Measurements from ENCODE around the gene EEPD1. TPM values are rescaled to one million over a fixed set of nuclear protein-coding genes. Genes with fewer than 3 reads are reported as not detected.

Gene EEPD1
- total RNA-seq, 1 experiment from 2014 or later, result 5.0 TPM

- H3K79me2 ChIP-seq (ENCODE audit: insufficient read depth, low read length), result no peaks in the 10 kb centered on the region
- H3K27ac ChIP-seq (ENCODE audit: insufficient read length, low read depth, low read length), result no peak overlapping the region
- H3K23me2 ChIP-seq (ENCODE audit: insufficient read length, low read depth, low read length, poor library complexity, severe bottlenecking), result no peaks in the 10 kb centered on the region
- no peaks in the 10 kb centered on the region for H3K4me1 Mint-ChIP-seq
- no peak overlapping the region for H4K8ac ChIP-seq (replicated peaks; ENCODE audit: insufficient read length, low read depth, low read length)
- no peak overlapping the region for H2BK15ac ChIP-seq (ENCODE audit: low read depth, low read length)
- no peaks in the 10 kb centered on the region for H3K79me1 ChIP-seq (ENCODE audit: insufficient read depth, low read depth, low read length, poor library complexity, severe bottlenecking)
- no peaks in the 10 kb centered on the region; a peak in 1 of 5 replicates for H3K9me3 Mint-ChIP-seq
- no peak overlapping the region for H3T11ph ChIP-seq (ENCODE audit: low read length)
- no peaks in the 10 kb centered on the region for H4K20me1 ChIP-seq (ENCODE audit: control insufficient read depth, insufficient read depth, insufficient read length)
- no peak overlapping the region; a peak in 1 of 7 replicates for H3K27ac Mint-ChIP-seq
- H3K14ac ChIP-seq (ENCODE audit: insufficient read depth, low read length), result no peak overlapping the region
- no peak overlapping the region for H3K4me2 ChIP-seq (ENCODE audit: insufficient read depth, insufficient read length, low read length)
- H3K23ac ChIP-seq (ENCODE audit: insufficient read length, low read depth, low read length), result no peak overlapping the region
- H3K9me3 ChIP-seq (ENCODE audit: control insufficient read depth, low read depth, low read length), result no peaks in the 10 kb centered on the region
- H3K27me3 ChIP-seq (ENCODE audit: insufficient read depth, low read length), result no peaks in the 10 kb centered on the region
- no peak overlapping the region for H4K91ac ChIP-seq (ENCODE audit: insufficient read length, low read depth, low read length)
- H2BK120ac ChIP-seq (ENCODE audit: low read depth, low read length, poor library complexity, severe bottlenecking), result no peak overlapping the region
- H2BK12ac ChIP-seq (ENCODE audit: insufficient read length, low read depth, low read length), result no peak overlapping the region
- no peak overlapping the region for H2AFZ ChIP-seq (ENCODE audit: low read length)
- DNase-seq, result no peak
- no peak overlapping the region for H3K56ac ChIP-seq (ENCODE audit: insufficient read length, low read depth, low read length)
- H4K5ac ChIP-seq (ENCODE audit: insufficient read length, low read depth, low read length), result no peak overlapping the region
- no peak overlapping the region for H3K4ac ChIP-seq (ENCODE audit: low read depth, low read length)
- H3K27me3 Mint-ChIP-seq (ENCODE audit: low read depth), result peaks cover 2% of the 10 kb centered on the region; the same call in 1 of the 2 replicates
- H3K36me3 Mint-ChIP-seq (ENCODE audit: insufficient read depth in 1 of 3, low read depth in 3 of 3), result no peaks in the 10 kb centered on the region
- H3K4me3 Mint-ChIP-seq, result no peak overlapping the region
- H2BK5ac ChIP-seq (ENCODE audit: insufficient read length, low read length), result no peak overlapping the region
- no peak overlapping the region for H3K9ac ChIP-seq (ENCODE audit: extremely low read depth, insufficient read length, low read length)
- no peak overlapping the region for H2AK5ac ChIP-seq (ENCODE audit: insufficient read length, low read length)
- H2BK20ac ChIP-seq (ENCODE audit: low read depth, low read length, poor library complexity, severe bottlenecking), result no peak overlapping the region
- no peak overlapping the region for H3K18ac ChIP-seq (ENCODE audit: insufficient read length, low read depth, low read length)
- no CpG with 5 or more reads among the region's 4 CpGs for WGBS (ENCODE audit: extremely low coverage, insufficient read length, low lambda C conversion rate)
- TF ChIP-seq CTCF (conservative IDR thresholded peaks at IDR 0.05), result no peak
- H3K4me1 ChIP-seq (ENCODE audit: insufficient read depth, low read length), result no peaks in the 10 kb centered on the region
Measured at GRCh38 chr7:36188906-36189305, 35.9 kb downstream of the EEPD1 start.

Data from H9 (cell line).